Activated CD8-positive, alpha-beta memory T cell treated with anti-CD3 and anti-CD28 coated beads for 24 hours (primary cell): ENCODE measurements around the gene MYO7B.

Source experiments
- DNase-seq: peaks from one replicate; pipeline ENCODE4 v3.0.0-alpha.2; 2020

Gene MYO7B

GRCh38 chr2:127535422-127535901, at the start of gene MYO7B:
TSS of gene MYO7B (plus strand) at chr2:127535683. CDS start at chr2:127559723, 24,040 bp downstream.
- DNase-seq = no peak

- no peak for DNase-seq
Observed at GRCh38 chr2:127485694-127486071, 49.8 kb upstream of the MYO7B start.

- DNase-seq = no peak
Observed at GRCh38 chr2:127486247-127487058, 49.0 kb upstream of the MYO7B start.

- no peak for DNase-seq
Observed at GRCh38 chr2:127490283-127490682, 45.2 kb upstream of the MYO7B start.

GRCh38 chr2:127498386-127498785, 37.1 kb upstream of the MYO7B start:
- no peak for DNase-seq

GRCh38 chr2:127503491-127503890, 32.0 kb upstream of the MYO7B start:
- no peak for DNase-seq

GRCh38 chr2:127504552-127505430, 30.7 kb upstream of the MYO7B start:
- DNase-seq = no peak

- no peak for DNase-seq
Observed at GRCh38 chr2:127506510-127506909, 29.0 kb upstream of the MYO7B start.

GRCh38 chr2:127508023-127508630, 27.4 kb upstream of the MYO7B start:
- no peak for DNase-seq

GRCh38 chr2:127508631-127509034, 26.9 kb upstream of the MYO7B start:
- no peak for DNase-seq

GRCh38 chr2:127510073-127510472, 25.4 kb upstream of the MYO7B start:
- no peak for DNase-seq

GRCh38 chr2:127511090-127511695, 24.3 kb upstream of the MYO7B start:
- DNase-seq = no peak

- DNase-seq = no peak
Observed at GRCh38 chr2:127511917-127512316, 23.6 kb upstream of the MYO7B start.

GRCh38 chr2:127512362-127512761, 23.1 kb upstream of the MYO7B start:
- no peak for DNase-seq

GRCh38 chr2:127514076-127514475, 21.4 kb upstream of the MYO7B start:
- DNase-seq = no peak

GRCh38 chr2:127514485-127514884, 21.0 kb upstream of the MYO7B start:
- DNase-seq = no peak

GRCh38 chr2:127515383-127515915, 20.0 kb upstream of the MYO7B start:
- no peak for DNase-seq

- DNase-seq = no peak
Observed at GRCh38 chr2:127516041-127516762, 19.3 kb upstream of the MYO7B start.

- DNase-seq = no peak
Observed at GRCh38 chr2:127517465-127517864, 18.0 kb upstream of the MYO7B start.

- DNase-seq = no peak
Observed at GRCh38 chr2:127520424-127520823, 15.1 kb upstream of the MYO7B start.

- no peak for DNase-seq
Observed at GRCh38 chr2:127523269-127523939, 12.1 kb upstream of the MYO7B start.
